Gastroesophageal sphincter (tissue), 3 donors: ENCODE data around the gene ERO1B.

ENCODE experiments used
- POLR2A ChIP-seq, 2 donors: fragments of 450-650 bp; IDR thresholded peaks; one replicate each; pipeline ENCODE4 v1.6.1; 2017; ENCODE audit warnings: antibody characterized with exemption in 2 of 2, mild to moderate bottlenecking in 2 of 2, moderate library complexity in 1 of 2
- POLR2AphosphoS5 ChIP-seq: sonication (generic); formaldehyde crosslinking; IDR thresholded peaks from one replicate; pipeline ENCODE4 v1.6.1; 2017; ENCODE audit warnings: antibody characterized with exemption
- TF ChIP-seq, protein P1 (sequence below), 4 experiments: fragments of 200-600 bp in 2 of 4; fragments of 450-650 bp in 2 of 4; sonication (generic) in 1 of 4; IDR thresholded peaks; one replicate each; pipeline ENCODE4 v1.5.1; 2017 to 2019; ENCODE audit warnings: antibody characterized with exemption in 4 of 4, mild to moderate bottlenecking in 2 of 4, moderate library complexity in 2 of 4

DNA sequence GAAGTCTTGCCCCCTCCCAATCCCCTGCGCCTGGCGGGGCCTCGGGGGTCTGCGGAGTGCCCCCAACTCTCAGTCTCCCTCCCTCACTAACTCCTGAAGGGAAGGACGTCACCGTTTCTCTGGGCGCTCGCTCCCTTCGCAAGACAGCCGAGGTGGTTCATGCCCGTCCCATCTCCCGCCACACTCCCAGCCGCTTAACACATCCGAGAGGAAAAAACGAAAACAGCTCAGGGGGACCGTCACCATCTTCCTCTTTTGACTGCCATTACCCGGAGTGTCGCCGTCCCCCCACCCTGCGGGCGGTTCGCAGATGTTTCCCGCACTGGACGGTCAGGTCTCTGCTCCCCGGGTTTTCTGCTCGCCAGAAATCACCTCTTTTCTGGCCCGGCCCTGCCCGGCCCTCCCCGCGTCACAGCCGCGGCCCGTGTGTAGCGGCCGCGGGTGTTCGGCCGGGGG lies 532 bp downstream of the ERO1B start:
- TF ChIP-seq, protein P1, sequence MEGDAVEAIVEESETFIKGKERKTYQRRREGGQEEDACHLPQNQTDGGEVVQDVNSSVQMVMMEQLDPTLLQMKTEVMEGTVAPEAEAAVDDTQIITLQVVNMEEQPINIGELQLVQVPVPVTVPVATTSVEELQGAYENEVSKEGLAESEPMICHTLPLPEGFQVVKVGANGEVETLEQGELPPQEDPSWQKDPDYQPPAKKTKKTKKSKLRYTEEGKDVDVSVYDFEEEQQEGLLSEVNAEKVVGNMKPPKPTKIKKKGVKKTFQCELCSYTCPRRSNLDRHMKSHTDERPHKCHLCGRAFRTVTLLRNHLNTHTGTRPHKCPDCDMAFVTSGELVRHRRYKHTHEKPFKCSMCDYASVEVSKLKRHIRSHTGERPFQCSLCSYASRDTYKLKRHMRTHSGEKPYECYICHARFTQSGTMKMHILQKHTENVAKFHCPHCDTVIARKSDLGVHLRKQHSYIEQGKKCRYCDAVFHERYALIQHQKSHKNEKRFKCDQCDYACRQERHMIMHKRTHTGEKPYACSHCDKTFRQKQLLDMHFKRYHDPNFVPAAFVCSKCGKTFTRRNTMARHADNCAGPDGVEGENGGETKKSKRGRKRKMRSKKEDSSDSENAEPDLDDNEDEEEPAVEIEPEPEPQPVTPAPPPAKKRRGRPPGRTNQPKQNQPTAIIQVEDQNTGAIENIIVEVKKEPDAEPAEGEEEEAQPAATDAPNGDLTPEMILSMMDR (IDR thresholded peaks at IDR 0.05), result no peak
- TF ChIP-seq POLR2A (IDR thresholded peaks at IDR 0.05) (no peak), POLR2AphosphoS5 (no peak)
